ENCODE data around the gene CDC25B. TPM values are rescaled to one million over a fixed set of nuclear protein-coding genes. Genes with fewer than 3 reads are reported as not detected.
A peak's percentile ranks its signal among the peaks of the same experiment; 100 is the strongest.

The CDC25B gene
- total and polyA plus RNA-seq, 4 donors = 4.4 to 12.9 (median 9.2) TPM

- no peak for DNase-seq (ENCODE audit: low spot score)
- 1% methylated on average over 22 of the region's 22 CpGs for WGBS
These were observed 50.2 kb downstream of the CDC25B start for GRCh38 chr20:3846378-3846739.

GRCh38 chr20:3846740-3847428, 50.8 kb downstream of the CDC25B start, which contains the start of gene MAVS:
MAVS (plus strand) TSS chr20:3846834; CDS start chr20:3854625, 7,791 bp downstream.
- H3K9me3 ChIP-seq (ENCODE audit: control insufficient read depth in 4 of 4, low read length in 3 of 4) = no peaks in the 10 kb centered on the region
- H3K27ac ChIP-seq (ENCODE audit: low read depth in 1 of 2, low read length in 2 of 2) = peak within 1 kb of the TSS; percentile 87 to 94
- under 1% methylated on average over 72 of the region's 72 CpGs for WGBS
- H3K36me3 ChIP-seq (ENCODE audit: control insufficient read depth in 4 of 4, insufficient read depth in 3 of 4, low read depth in 1 of 4, low read length in 3 of 4) = no peaks in the 10 kb centered on the region
- no peaks in the 10 kb centered on the region for H3K27me3 ChIP-seq (ENCODE audit: control insufficient read depth in 4 of 4, insufficient read depth in 4 of 4, low read length in 3 of 4)
- peak; percentile 92 for DNase-seq (ENCODE audit: low spot score)
- TF ChIP-seq HNF4G (IDR thresholded peaks at IDR 0.05) = no peak
- no peak for TF ChIP-seq GABPA (IDR thresholded peaks at IDR 0.05 in 1 of 2, conservative IDR thresholded peaks at IDR 0.05 in 1 of 2)
- TF ChIP-seq CTCF (IDR thresholded peaks at IDR 0.05; ENCODE audit: low read depth, low read length, missing input control) = no peak
- TF ChIP-seq FOXA1 (IDR thresholded peaks at IDR 0.05) = no peak
- peak in 1 of 2 donors; percentile 37 for TF ChIP-seq RAD21 (IDR thresholded peaks at IDR 0.05)
- no peak for TF ChIP-seq TAF1 (conservative IDR thresholded peaks at IDR 0.05)
- TF ChIP-seq ATF3 (IDR thresholded peaks at IDR 0.05) = no peak
- TF ChIP-seq FOXA2 (IDR thresholded peaks at IDR 0.05) = no peak
- TF ChIP-seq MAX (IDR thresholded peaks at IDR 0.05) = no peak
- TF ChIP-seq YY1 (IDR thresholded peaks at IDR 0.05) = peak; percentile 41
- no peak for TF ChIP-seq ZBTB33 (IDR thresholded peaks at IDR 0.05)
- TF ChIP-seq REST (IDR thresholded peaks at IDR 0.05) = no peak
- no peak for TF ChIP-seq JUND (IDR thresholded peaks at IDR 0.05)
- no peak for TF ChIP-seq RXRA (IDR thresholded peaks at IDR 0.05)
- no peak for TF ChIP-seq SP1 (IDR thresholded peaks at IDR 0.05)
- no peak for TF ChIP-seq EGR1 (IDR thresholded peaks at IDR 0.05; ENCODE audit: low read depth in 2 of 2)
- TF ChIP-seq NR2F2 (IDR thresholded peaks at IDR 0.05) = peak; percentile 22
- peak in 1 of 2 donors; percentile 6 for TF ChIP-seq HNF4A (conservative IDR thresholded peaks at IDR 0.05)
- H3K4me1 ChIP-seq (ENCODE audit: control insufficient read depth in 4 of 4, insufficient read depth in 4 of 4, low read length in 3 of 4) = peaks cover 6 to 16% (median 14%) of the 10 kb centered on the region in 4 donors
- peak within 1 kb of the TSS; percentile 82 to 93 (median 82) for H3K4me3 ChIP-seq (ENCODE audit: low read depth in 1 of 3, low read length in 3 of 3)
- H3K9ac ChIP-seq (ENCODE audit: low read depth in 1 of 2, low read length in 2 of 2) = peak within 1 kb of the TSS; percentile 82 to 95

More at GRCh38 chr20:3846378-3846739, 50.2 kb downstream of the CDC25B start:
- Histone ChIP-seq H3K27me3 (ENCODE audit: control insufficient read depth in 4 of 4, insufficient read depth in 4 of 4, low read length in 3 of 4) (no peaks in the 10 kb centered on the region), H3K9me3 (ENCODE audit: control insufficient read depth in 4 of 4, low read length in 3 of 4) (no peaks in the 10 kb centered on the region), H3K27ac (ENCODE audit: low read depth in 1 of 2, low read length in 2 of 2) (peak overlapping the region; percentile 87 to 94), H3K4me1 (ENCODE audit: control insufficient read depth in 4 of 4, insufficient read depth in 4 of 4, low read length in 3 of 4) (peaks cover 6 to 16% (median 14%) of the 10 kb centered on the region in 4 donors), H3K9ac (ENCODE audit: low read depth in 1 of 2, low read length in 2 of 2) (peak overlapping the region; percentile 82 to 95), H3K36me3 (ENCODE audit: control insufficient read depth in 4 of 4, insufficient read depth in 3 of 4, low read depth in 1 of 4, low read length in 3 of 4) (no peaks in the 10 kb centered on the region), H3K4me3 (ENCODE audit: low read depth in 1 of 3, low read length in 3 of 3) (peak overlapping the region; percentile 82 to 93 (median 82))
- TF ChIP-seq SP1 (IDR thresholded peaks at IDR 0.05) = peak; percentile 5
- TF ChIP-seq YY1 (IDR thresholded peaks at IDR 0.05) = no peak
